GM18519 (cell line): ENCODE measurements around the gene YY1AP1.
"Not testable (repeated sequence)": the region's sequence is repeated elsewhere in the genome, so short reads cannot be mapped to it uniquely, and the experiment has no call there.

ENCODE experiments used
- ATAC-seq: cut with Tn5 transposase; IDR thresholded peaks from one replicate; pipeline ENCODE4 v1.9.1; 2021; ENCODE audit warnings: mild to moderate bottlenecking, moderate library complexity; ENCODE audit not compliant: unreplicated experiment, low FRiP score

YY1AP1 gene

DNA sequence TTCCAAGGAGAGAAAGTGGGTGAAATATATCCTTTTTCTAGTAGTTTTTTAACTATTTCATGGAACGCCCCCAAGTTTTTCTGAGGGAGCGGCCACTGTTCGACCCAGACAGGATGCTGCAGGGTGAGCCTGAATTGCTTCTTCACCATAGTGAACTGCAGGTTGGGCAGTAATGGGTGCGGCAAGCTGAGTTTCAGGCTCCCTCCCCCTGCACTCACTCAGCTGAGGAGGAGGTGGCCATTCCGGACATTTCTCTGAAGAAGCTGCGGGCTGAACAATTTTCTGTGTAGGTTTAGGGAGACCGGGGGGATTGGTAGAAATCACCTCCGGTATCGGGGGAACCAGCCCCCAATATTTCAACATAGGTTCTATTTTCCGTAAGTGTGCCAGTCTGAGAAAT lies 8.5 kb upstream of the YY1AP1 start:
- no peak for ATAC-seq

DNA sequence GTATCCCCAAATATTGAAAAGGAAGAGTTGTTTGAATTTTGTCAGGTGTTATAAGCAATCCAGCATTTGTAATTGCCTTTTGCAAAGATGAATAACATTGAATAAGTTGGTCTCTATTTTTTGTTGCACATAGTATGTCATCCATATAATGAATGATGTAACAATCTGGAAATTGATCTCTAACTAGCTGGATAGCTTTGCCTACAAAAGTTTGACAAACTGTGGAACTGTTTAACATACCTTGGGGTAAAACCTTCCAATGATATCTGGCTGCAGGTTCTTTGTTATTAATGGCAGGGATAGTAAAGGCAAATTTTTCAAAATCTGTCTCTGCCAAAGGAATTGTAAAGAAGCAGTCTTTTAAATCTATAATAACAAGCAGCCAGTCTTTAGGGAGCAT lies 8.0 kb upstream of the YY1AP1 start:
- ATAC-seq = no peak

DNA sequence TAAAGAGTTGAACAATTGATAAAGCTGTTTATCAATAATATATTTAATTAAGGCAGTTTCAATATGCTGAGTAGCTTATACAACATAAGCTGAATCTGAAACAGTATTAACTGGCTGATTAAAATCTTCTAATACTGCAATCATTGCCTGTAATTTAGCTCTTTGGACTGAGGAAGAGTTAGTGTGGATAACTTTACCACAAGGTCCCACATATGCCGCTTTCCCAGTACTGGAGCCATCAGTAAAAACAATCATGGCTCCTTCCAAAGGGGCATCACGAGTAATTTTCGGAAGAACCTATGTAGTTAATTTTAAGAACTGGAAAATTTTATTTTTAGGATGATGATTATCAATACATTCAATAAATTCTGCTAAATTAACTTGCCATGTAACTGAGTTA lies 7.0 kb upstream of the YY1AP1 start:
- ATAC-seq = no peak

DNA sequence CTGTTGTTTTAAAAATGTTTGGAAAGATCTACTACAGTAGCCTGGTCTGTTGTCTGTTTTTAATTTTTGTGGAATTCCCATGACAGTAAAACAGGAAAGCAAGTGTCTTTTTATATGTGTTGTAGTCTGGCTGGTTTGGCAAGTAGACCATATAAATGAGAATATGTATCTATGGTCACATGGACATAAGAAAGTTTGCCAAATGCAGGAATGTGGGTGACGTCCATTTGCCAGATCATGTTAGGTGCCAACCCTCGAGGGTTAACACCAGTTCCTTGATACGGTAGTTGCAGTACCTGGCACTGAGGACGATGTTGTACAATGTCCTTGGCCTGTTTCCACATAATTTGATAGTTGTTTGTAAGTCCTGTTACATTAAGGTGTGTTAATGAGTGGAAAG lies 6.5 kb upstream of the YY1AP1 start:
- ATAC-seq = no peak

DNA sequence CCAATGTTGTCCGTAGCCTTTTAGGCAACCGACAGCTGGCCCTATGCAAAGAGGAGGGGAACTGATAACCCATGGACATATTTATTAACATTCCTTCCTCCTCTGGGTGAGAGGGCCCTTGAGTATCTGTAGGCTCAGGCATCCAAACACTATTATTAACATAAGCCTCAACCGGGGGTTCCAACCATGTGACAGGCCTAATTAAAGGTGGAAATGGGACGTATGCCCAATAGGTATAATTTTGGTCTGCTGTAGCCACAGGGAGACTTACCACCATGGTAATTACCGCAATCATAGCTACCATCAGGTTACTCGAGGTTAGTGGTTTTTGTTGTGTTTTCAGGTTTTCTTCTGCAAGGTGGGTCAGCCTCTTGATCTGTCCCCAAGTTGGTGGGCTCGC lies 5.6 kb upstream of the YY1AP1 start:
- no peak for ATAC-seq

DNA sequence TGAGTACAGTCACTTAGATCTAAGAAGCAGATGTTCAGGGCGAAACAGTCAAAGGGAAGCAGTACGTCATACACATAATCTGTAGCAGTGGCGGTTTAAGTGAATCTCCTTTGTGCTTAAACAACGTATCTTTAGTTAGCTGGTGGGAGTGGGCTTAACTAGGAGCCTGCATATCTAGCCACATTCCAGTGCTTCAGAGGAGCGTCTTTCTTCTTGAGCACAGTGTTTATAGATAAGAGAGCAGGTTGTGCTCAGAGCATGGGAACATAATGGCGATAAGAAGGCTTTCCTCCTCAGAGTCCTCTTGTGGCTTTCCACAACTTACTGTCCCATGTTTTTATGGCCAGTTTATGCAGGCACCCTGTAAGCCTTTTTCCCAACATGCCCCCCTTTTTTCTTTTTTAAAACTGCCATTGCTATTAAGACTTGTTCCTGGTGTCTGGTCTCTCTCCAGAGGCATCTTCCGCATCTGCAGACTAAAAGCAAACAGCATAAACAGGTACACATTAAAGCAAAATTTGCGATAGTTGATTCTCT lies 3.5 kb upstream of the YY1AP1 start:
- ATAC-seq = no peak

DNA sequence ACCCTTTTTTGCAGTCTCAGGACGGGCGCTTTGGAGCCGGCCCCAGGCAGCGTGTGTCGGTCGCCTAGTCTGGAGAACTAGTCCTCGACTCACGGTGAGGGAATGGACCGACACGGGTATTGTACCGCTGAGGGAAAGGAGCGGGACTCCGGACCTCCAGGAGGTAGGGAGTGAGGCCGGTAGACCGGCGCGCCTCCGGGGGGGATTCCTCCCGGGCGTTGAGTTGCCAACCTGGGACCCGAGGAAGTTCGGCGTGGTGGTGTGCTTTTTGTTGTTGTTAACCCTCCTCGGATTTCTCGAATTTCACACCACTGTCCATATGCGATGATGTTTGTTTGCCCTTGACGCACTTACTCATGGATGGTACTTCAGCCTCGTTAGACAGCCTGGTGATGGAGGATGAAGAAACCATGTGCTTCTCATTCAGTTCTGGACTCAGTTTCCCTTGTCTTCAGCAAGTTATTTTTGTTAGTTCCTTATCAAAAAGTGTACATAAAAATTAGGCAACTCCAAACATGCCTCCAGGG lies 570 bp upstream of the YY1AP1 start, which contains the start of gene DAP3:
DAP3 (plus strand) TSS at position 11 of the 527 bp plus-strand sequence. CDS start 20,689 bp downstream, outside the sequence.
- not testable (repeated sequence) for ATAC-seq

DNA sequence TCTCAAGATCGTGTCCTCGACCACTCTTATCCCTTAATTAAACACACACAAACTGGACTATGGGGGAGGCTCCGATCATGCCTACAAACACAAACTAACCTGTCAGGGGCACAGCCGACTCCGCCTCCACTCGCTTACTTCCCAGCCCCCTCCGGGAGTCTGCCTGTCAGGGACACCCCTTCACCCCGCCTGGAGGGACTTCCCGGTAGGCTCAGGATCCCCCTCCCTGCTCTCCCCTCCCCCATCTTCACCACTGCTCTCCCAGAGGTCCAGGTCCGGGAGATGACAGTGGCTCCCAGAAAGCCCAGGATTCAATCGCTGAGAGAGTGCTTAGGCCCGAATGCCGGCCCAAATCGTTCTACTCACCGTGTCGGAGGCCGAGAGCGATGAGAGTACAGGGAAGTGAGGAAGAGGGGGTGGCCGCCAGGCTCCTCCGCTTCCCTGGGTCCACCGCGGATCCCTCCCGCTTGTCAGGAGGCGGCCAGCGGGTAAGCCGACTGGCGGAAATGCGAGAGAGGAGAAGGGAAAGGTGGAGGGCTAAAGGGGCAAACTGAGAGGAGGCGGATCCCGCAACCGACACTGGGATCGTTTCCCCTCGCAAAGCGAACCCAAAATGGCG lies 760 bp downstream of the YY1AP1 start:
- not testable (repeated sequence) for ATAC-seq

DNA sequence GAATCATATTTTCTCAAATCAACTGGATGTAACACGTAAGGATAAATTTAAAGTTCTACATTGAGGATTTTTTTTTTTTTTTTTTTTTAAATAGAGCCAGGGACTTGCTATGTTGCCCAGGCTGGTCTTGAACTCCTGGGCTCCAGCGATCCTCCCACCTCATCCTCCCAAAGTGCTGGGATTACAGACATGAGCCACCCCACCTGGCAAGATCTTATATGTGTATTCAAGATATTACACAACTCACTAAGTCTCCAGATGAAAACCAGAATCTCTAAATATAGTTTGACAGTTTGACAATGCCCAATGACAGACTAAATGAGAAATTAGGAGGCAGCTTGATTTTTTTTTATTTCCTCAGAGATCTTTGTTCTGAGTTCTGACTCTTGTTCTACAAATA lies 6.8 kb downstream of the YY1AP1 start:
- ATAC-seq = no peak

DNA sequence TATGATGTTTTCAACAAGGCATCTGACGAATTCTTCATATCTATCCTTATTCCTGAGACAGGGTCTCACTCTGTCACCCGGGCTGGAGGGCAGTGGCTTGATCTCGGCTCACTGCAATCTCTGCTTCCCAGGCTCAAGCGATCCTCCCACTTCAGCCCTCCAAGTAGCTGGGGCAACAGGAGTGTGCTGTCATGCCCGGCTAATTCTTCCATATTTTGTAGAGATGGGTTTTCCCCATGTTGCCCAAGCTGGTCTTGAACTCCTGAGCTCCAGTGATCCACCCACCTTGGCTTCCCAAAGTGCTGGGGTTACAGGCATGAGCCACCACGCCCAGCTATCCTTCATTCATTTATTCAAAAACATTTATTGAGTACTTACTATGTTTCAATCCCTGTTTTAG lies 8.0 kb downstream of the YY1AP1 start:
- ATAC-seq = no peak

DNA sequence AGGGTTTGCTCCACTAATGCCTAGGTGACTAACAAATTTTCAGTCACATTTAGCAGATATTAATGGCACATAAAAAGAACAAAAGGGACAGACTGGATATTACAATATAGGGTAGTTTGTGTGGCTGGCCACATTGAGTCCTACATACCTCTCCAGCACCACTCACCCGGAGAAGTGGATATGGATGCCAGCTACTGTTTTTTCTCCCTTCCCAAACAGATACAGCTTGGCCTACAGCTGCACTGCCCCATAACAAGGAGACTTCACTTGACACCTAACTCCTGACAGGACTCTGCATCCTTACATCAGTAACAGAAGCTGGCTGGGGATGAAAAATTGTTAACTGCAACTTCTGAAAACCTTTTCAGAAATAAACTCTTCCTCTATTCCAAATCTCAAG lies 9.6 kb downstream of the YY1AP1 start:
- not testable (repeated sequence) for ATAC-seq

DNA sequence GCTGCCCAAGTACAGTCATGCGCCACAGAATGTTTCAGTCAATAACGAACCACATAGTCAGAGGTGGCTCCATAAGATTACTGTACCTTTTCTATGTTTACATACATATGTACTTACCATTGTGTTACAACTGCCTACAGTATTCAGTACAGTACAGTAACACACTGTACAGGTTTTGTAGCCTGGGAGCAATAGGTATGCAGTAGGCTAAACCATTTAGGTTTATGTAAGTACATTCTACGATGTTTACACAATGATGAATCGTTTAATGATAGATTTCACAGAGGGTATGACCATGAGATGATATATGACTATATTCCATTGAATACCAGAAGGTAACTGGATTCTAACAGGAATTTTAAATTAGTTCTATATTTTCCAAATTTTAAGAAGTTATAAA lies 10.5 kb downstream of the YY1AP1 start:
- no peak for ATAC-seq

DNA sequence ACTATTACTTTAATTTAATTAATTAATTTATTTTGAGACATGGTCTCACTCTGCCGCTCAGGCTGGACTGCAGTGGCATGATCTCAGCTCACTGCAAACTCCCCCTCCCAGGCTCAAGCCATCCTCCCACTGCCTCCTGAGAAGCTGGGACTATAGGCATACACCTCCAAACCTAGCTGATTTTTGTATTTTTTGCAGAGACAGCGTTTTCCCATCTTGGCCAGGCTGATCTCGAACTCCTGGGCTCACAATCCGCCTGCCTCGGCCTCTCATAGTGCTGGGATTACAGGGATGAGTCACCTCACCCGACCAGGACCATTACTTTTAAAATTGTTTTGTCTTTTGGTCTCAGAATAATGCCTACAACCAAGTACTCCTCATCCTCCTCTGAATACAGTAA lies 15.6 kb downstream of the YY1AP1 start:
- no peak for ATAC-seq

DNA sequence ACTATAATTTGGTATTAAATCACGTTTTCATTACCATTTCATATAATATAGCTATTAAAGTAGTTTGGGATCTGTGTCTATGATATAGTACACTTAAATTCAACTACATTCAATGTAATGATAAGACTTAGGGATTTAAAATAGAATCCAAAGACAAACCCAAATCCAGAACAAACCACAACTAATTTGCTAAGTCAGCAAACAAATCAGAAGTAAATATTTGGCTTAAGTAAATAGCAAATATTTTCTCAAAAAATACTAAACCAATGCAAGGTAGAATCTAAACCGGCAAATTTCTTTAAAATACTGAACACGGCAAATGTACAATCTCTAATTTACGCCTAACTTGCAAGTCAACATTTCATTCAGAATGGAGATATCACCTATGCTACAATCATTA lies 16.8 kb downstream of the YY1AP1 start:
- ATAC-seq = no peak

DNA sequence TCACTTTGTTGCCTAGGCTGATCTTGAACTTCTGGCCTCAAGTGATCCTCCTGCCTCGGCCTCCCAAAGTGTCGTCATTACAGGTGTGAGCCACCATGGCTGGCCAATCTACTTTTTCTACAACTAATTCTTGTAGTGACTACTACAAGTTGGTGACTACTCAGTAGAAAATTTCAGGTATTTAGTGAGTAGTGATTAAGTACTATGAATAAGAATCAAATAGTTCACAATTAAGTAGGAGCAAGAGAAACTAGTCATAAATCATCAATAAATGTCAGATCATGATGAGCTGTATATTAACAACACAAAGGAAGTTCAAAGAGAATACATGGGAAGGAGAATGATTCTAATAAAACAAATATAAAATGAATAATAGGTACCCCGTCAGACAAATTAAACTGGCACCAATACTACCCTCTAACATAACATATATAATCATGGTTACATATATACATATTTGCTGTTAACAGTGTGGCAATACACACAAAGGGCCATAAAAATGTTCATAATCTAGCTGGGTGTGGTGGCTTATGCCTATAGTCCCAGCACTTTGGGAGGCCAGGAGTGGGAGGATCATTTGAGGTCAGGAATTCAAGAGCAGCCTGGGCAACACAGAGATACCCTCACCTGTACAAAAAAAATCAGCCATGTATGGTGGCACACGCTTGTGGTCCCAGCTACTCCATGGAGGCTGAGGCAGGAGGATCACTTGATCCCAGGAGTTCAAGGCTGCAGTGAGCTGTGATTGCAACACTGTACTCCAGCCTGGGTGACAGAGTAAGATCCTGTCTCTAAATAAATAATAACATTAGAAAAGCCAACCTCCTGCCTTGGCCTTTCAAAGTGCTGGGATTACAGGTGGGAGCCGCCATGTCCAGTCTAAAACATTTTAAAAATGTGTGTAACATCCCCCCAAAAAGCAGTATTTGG lies 19.1 kb downstream of the YY1AP1 start:
- no peak for ATAC-seq

DNA sequence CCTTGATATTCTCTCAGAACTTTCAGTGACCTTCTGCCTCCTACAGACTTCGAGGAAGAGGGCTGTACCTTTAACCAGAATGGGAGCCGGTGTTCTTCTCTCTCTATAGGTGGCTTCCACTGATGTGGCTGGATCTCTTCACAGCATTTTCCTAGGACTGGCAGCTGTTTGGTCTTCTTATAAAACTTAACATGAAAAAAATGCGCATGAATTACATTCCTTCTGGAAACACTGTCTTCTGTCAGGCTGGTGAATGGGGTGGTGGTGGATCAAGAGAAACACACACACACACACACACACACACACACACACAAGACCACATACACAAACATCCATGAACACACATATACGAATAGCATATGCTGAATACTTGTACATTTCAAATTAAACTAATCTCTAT lies 27.3 kb downstream of the YY1AP1 start:
- ATAC-seq = not testable (repeated sequence)

DNA sequence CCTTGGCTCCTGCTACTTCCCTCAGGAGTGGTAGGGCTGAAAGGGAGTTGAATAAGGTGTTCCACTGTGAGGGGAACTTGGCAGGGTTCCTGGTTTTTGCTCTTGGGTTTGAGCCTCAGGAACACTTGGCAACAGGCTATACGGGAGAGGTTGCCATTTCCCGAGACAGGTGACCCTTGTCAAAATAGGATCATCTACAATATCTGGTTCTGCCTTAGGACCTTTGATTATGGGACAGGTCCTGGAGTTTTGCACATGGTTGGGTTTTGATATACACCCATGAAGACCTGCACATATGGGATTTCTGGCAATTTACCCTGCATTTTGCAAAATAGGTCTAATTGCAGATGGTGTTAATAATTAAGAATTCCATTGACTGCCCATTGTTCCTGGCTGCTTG lies 31.1 kb downstream of the YY1AP1 start:
- ATAC-seq = no peak

DNA sequence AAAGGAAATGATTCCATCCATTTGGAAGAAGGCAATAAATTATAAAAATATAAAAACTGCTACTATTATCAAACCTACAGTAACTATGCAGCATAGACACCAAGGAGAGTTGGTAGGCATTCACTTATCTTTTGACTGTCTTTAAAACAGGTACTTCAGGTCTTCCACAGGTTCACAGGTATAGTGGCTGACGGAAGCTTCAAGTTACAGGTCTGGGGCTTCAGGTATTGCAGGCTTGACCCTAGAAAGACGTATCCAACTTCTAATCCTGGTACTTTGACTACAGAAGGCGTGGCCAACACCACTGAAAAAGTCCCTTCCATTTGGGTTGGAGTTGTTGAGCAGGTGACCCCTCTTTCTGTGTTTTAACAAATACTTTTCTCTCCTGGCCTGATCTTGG lies 35.6 kb downstream of the YY1AP1 start:
- ATAC-seq = no peak

DNA sequence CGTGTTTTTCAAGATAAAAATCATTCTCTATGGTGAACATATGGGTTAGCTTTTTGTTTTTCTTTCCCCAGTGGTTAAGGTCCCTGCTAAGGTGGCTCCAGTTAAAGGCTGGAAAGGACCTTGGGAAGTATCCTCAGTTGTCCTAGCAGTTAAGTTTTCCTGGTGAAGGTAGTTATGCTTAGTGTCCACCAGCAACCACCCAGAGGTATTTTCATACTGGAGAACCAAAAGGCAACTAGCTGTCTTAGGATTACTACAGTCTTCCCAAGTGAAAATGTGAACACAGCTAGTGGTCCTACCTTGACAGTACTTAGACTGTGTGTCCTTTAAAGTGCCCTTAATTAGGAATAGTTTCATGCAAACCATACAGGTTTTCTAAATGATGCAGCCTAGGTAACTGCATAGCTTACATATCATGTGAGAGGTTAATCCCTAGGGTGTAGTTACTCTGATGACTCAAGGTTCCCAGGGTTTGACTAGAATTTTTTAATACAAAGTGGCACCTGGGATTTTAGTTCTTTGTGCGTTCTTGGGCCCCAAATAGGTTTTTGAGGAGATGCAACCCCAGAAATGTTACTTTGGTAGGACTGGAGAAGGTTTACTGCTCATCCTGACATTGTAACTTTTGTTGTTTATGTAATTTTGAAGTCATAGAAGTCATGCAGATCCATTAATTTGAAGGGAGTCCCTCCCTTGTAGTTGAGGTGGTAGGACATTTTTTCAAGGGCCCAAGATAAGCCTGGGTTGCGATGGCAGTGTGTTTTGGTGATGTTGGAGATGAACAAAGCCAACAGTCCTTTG lies 36.5 kb downstream of the YY1AP1 start:
- no peak for ATAC-seq

DNA sequence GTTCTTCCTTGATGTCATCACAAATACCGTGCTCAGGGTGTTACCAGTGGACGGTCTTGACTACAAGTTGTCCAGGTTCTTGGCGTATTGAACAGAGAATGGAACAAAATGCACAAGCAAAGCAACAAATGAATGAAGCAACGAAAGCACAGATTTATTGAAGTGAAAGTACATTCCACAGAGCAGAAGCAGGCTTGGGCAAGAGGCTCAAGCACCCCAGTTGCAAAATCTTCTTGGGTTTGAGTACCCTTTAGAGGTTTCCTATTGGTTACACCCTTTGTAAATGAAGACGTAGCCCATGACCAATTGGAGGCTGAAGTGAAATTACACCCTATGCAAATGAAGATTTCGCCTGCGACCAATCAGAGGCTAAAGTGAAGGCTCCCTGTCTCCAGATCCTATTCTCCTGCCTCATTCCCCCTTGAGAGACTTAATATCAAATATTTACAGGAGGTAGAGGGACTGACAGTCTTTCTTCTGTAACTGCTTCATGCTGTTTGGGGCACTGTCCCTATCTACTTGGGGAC lies 38.3 kb downstream of the YY1AP1 start:
- no peak for ATAC-seq
